ENCODE measurements around the gene CA11. TPM values are rescaled to one million over a fixed set of nuclear protein-coding genes. Genes with fewer than 3 reads are reported as not detected.
A peak's percentile ranks its signal among the peaks of the same experiment; 100 is the strongest.

The CA11 gene
- total and polyA plus RNA-seq, 9 of the 15 experiments (the other 6 are each of a cell fraction or from before 2014, with no cell fraction given): 2.9 to 19.9 (median 8.3) TPM

GRCh38 chr19:48633148-48634035, 12.6 kb downstream of the CA11 start (continued):
- TF ChIP-seq CCNT2 (IDR thresholded peaks at IDR 0.05; ENCODE audit: borderline replicate concordance, extremely low read depth, insufficient read length, low read depth, low read length) (no peak), ZNF785 (CRISPR knock-in tag; IDR thresholded peaks at IDR 0.05) (no peak), RAD21 (CRISPR knock-in tag; conservative IDR thresholded peaks at IDR 0.05 in 1 of 2, IDR thresholded peaks at IDR 0.05 in 1 of 2) (no peak), ZNF740 (CRISPR knock-in tag; IDR thresholded peaks at IDR 0.05) (no peak), ZNF740 (tag; IDR thresholded peaks at IDR 0.05) (no peak), ZNF511 (CRISPR knock-in tag; IDR thresholded peaks at IDR 0.05) (no peak), NFATC3 (IDR thresholded peaks at IDR 0.05) (no peak), CREB1 (IDR thresholded peaks at IDR 0.05) (no peak), CREB1 (CRISPR knock-in tag; IDR thresholded peaks at IDR 0.05) (no peak), PURB (CRISPR knock-in tag; IDR thresholded peaks at IDR 0.05; ENCODE audit: low read depth) (no peak), TSHZ1 (CRISPR knock-in tag; IDR thresholded peaks at IDR 0.05) (no peak), NR2C2 (CRISPR knock-in tag; IDR thresholded peaks at IDR 0.05) (peak; percentile 97), NR2C2 (tag; IDR thresholded peaks at IDR 0.05) (peak; percentile 97), HDAC6 (IDR thresholded peaks at IDR 0.05; ENCODE audit: low read depth, low read length) (no peak), ATF7 (IDR thresholded peaks at IDR 0.05) (0 out of 2 replicates have a peak, but pooled peaks have one; percentile 5), ZNF184 (CRISPR knock-in tag; IDR thresholded peaks at IDR 0.05) (no peak), ZBTB9 (CRISPR knock-in tag; IDR thresholded peaks at IDR 0.05) (no peak), RUNX1 (IDR thresholded peaks at IDR 0.05; ENCODE audit: low read depth) (no peak), LEF1 (IDR thresholded peaks at IDR 0.05) (no peak), ZNF134 (CRISPR knock-in tag; conservative IDR thresholded peaks at IDR 0.05) (no peak)

Data from K562 (cell line).